OCI-LY1 (cell line): Measurements from ENCODE around the gene CDHR3.

Source experiments
- CTCF ChIP-seq: fragments of 200-600 bp; sonication (generic), shearing (Covaris generic); IDR thresholded peaks from 2 replicates; pipeline ENCODE4 v1.5.1; 2017; ENCODE audit warnings: mild to moderate bottlenecking, antibody characterized with exemption, low read length, moderate library complexity, mixed read lengths
- EZH2 ChIP-seq: fragments of 200-600 bp; sonication (generic), shearing (Covaris generic); IDR thresholded peaks from 2 replicates; pipeline ENCODE4 v1.8.0; 2017; ENCODE audit warnings: borderline replicate concordance, mixed run types, mild to moderate bottlenecking, antibody characterized with exemption, low read length, moderate library complexity, mixed read lengths

- TF ChIP-seq CTCF (no peak), EZH2 (no peak)
Observed at GRCh38 chr7:105917659-105918058, 45.4 kb upstream of the CDHR3 start.
